Colonic mucosa (tissue), 4 donors: ENCODE measurements around the gene APOL6. TPM values are rescaled to one million over a fixed set of nuclear protein-coding genes. Genes with fewer than 3 reads are reported as not detected.
A peak's percentile ranks its signal among the peaks of the same experiment; 100 is the strongest.

Experiments
- DNase-seq: peaks from one replicate; pipeline ENCODE4 v3.0.0-alpha.2; 2020
- H3K27ac ChIP-seq: fragments of 200-600 bp; one replicate; pipeline ENCODE4 v1.8.0; 2021
- H3K27me3 ChIP-seq: fragments of 200-600 bp; one replicate; pipeline ENCODE4 v1.8.0; 2021
- H3K36me3 ChIP-seq: fragments of 200-600 bp; one replicate; pipeline ENCODE4 v1.8.0; 2021
- H3K4me1 ChIP-seq: fragments of 200-600 bp; one replicate; pipeline ENCODE4 v1.8.0; 2021; ENCODE audit warnings: mild to moderate bottlenecking
- H3K4me3 ChIP-seq: fragments of 200-600 bp; one replicate; pipeline ENCODE4 v1.8.0; 2021
- H3K9ac ChIP-seq, 2 donors: one replicate each; pipeline ENCODE4 v1.7.0; 2013; ENCODE audit warnings: control low read depth in 2 of 2, low read depth in 2 of 2, low read length in 2 of 2
- H3K9me3 ChIP-seq: fragments of 200-600 bp; one replicate; pipeline ENCODE4 v1.8.0; 2021
- CTCF ChIP-seq: fragments of 200-600 bp; IDR thresholded peaks from one replicate; pipeline ENCODE4 v1.8.0; 2022; ENCODE audit warnings: antibody characterized with exemption, mild to moderate bottlenecking
- intact Hi-C: fragments of 100-400 bp; cut with DNase I; formaldehyde crosslinking; loops from one replicate; pipeline ENCODE4 v1.14.1; 2022
- total RNA-seq, 2 donors: library from RNA; stranded (reverse); fragmentation: NEBNext Ultra II Directional in 1 of 2; extraction: Animal tissue kit (Norgen Biotek cat#: 25700) in 1 of 2; gene quantifications; one replicate each; pipeline ENCODE4 v1.2.1, GENCODE V29; 2021
- donor health status: healthy.
- donor health status: DM: no; HTN: no; CAD: no.
- donor health status: DM: no; HTN: no; CAD: no.

Gene APOL6
- total RNA-seq, 2 donors from 2014 or later: 31.4 to 40.3 TPM

GRCh38 chr22:35645646-35646045, 2.6 kb upstream of the APOL6 start:
- no peak for TF ChIP-seq CTCF
- intact Hi-C loops: no loop called here
- no peak for DNase-seq

GRCh38 chr22:35649026-35649553, 844 bp downstream of the APOL6 start:
- intact Hi-C loops: no loop called here
- H3K27me3 ChIP-seq: no peaks in the 10 kb centered on the region
- H3K27ac ChIP-seq: peak overlapping the region; percentile 93
- H3K9ac ChIP-seq: peak overlapping the region; percentile 81 to 100
- H3K36me3 ChIP-seq: no peaks in the 10 kb centered on the region
- H3K4me1 ChIP-seq: peaks cover 6% of the 10 kb centered on the region
- H3K9me3 ChIP-seq: no peaks in the 10 kb centered on the region
- DNase-seq: no peak
- peak overlapping the region; percentile 76 for H3K4me3 ChIP-seq
- TF ChIP-seq CTCF: no peak

More at GRCh38 chr22:35645646-35646045, 2.6 kb upstream of the APOL6 start:
- H3K36me3 ChIP-seq: no peaks in the 10 kb centered on the region
- H3K27ac ChIP-seq: no peak overlapping the region
- no peaks in the 10 kb centered on the region for H3K27me3 ChIP-seq
- H3K4me1 ChIP-seq: peaks cover 6% of the 10 kb centered on the region
- H3K4me3 ChIP-seq: no peak overlapping the region
- no peaks in the 10 kb centered on the region for H3K9me3 ChIP-seq
- no peak overlapping the region for H3K9ac ChIP-seq

GRCh38 chr22:35649636-35650250, 1.5 kb downstream of the APOL6 start:
- no peak for TF ChIP-seq CTCF
- no peaks in the 10 kb centered on the region for H3K9me3 ChIP-seq
- peak overlapping the region; percentile 52 to 100 for H3K9ac ChIP-seq
- no peak for DNase-seq
- peaks cover 6% of the 10 kb centered on the region for H3K4me1 ChIP-seq
- H3K4me3 ChIP-seq: peak overlapping the region; percentile 76
- no peaks in the 10 kb centered on the region for H3K36me3 ChIP-seq
- peak overlapping the region; percentile 93 for H3K27ac ChIP-seq
- no peaks in the 10 kb centered on the region for H3K27me3 ChIP-seq
- intact Hi-C loops: no loop called here

GRCh38 chr22:35651085-35651484, 2.8 kb downstream of the APOL6 start:
- H3K9ac ChIP-seq: no peak overlapping the region

GRCh38 chr22:35653824-35654223, 5.6 kb downstream of the APOL6 start:
- no peak for DNase-seq
- intact Hi-C loops: no loop called here
- no peak for TF ChIP-seq CTCF
- H3K27me3 ChIP-seq: no peaks in the 10 kb centered on the region
- H3K36me3 ChIP-seq: peaks cover 14% of the 10 kb centered on the region
- H3K27ac ChIP-seq: no peak overlapping the region
- H3K4me1 ChIP-seq: peaks cover 6% of the 10 kb centered on the region
- no peak overlapping the region for H3K4me3 ChIP-seq
- H3K9ac ChIP-seq: no peak overlapping the region
- H3K9me3 ChIP-seq: no peaks in the 10 kb centered on the region

More at GRCh38 chr22:35651085-35651484, 2.8 kb downstream of the APOL6 start:
- no peak for TF ChIP-seq CTCF
- no peak for DNase-seq
- intact Hi-C loops: no loop called here
- Histone ChIP-seq H3K4me1 (peaks cover 6% of the 10 kb centered on the region), H3K4me3 (no peak overlapping the region), H3K27ac (no peak overlapping the region), H3K36me3 (no peaks in the 10 kb centered on the region), H3K9me3 (no peaks in the 10 kb centered on the region), H3K27me3 (no peaks in the 10 kb centered on the region)
